Mucosa of descending colon (tissue), 3 donors: ENCODE data around the gene PTPRE. TPM values are rescaled to one million over a fixed set of nuclear protein-coding genes. Genes with fewer than 3 reads are reported as not detected.

Experiments
- ATAC-seq: fragments of 200-7000 bp; cut with Tn5 transposase; one replicate; pipeline ENCODE4 v1.9.1; 2020; ENCODE audit warnings: mild to moderate bottlenecking, moderate library complexity
- DNase-seq, 3 donors: peaks; one replicate each; pipeline ENCODE4 v3.0.0-alpha.2; 2020
- H3K36me3 ChIP-seq: fragments of 200-600 bp; one replicate; pipeline ENCODE4 v1.8.0; 2021; ENCODE audit warnings: low read depth, mild to moderate bottlenecking
- H3K4me1 ChIP-seq: fragments of 200-600 bp; one replicate; pipeline ENCODE4 v1.8.0; 2021; ENCODE audit warnings: low read depth, mild to moderate bottlenecking
- H3K4me3 ChIP-seq: fragments of 200-600 bp; one replicate; pipeline ENCODE4 v1.8.0; 2021; ENCODE audit warnings: mild to moderate bottlenecking
- H3K9me3 ChIP-seq: fragments of 200-600 bp; one replicate; pipeline ENCODE4 v1.8.0; 2021; ENCODE audit warnings: mild to moderate bottlenecking
- CTCF ChIP-seq: fragments of 200-600 bp; IDR thresholded peaks from one replicate; pipeline ENCODE4 v1.8.0; 2022; ENCODE audit warnings: antibody characterized with exemption, mild to moderate bottlenecking
- intact Hi-C, 2 donors: fragments of 100-400 bp; cut with DNase I in 1 of 2; cut with micrococcal nuclease in 1 of 2; formaldehyde crosslinking; loops; one replicate each; pipeline versions ENCODE4 v1.11.0 to v1.11.1; 2022; cut with DNase I, micrococcal nuclease
- total RNA-seq, 3 donors: library from RNA; stranded (reverse); fragmentation: NEBNext Ultra II Directional in 2 of 3; extraction: Animal tissue kit (Norgen Biotek cat#: 25700) in 2 of 3; gene quantifications; one replicate each; pipeline versions ENCODE4 v1.2.1 to v1.2.4, GENCODE V29; 2021 to 2023
- donor health status: DM: no; HTN: no; CAD: no; lungs with moderate emphysema.
- donor health status: DM: no; HTN: no; CAD: no.
- donor health status: DM: no; HTN: yes; CAD: no.

Gene PTPRE
- total RNA-seq, 3 donors from 2014 or later, result 28.8 to 33.6 (median 32.5) TPM

- H3K4me1 ChIP-seq, result no peaks in the 10 kb centered on the region
- DNase-seq (no peak), ATAC-seq (no peak)
- no peak for TF ChIP-seq CTCF
- intact Hi-C loops, result loop anchor here (5.0 to 10.0 kb wide), 3 partner anchors 106 to 141 kb away; partner anchors contain the start of gene PTPRE (in 2 of the 2)
- H3K36me3 ChIP-seq, result no peaks in the 10 kb centered on the region
- no peak overlapping the region for H3K4me3 ChIP-seq
- no peaks in the 10 kb centered on the region for H3K9me3 ChIP-seq
Observed at GRCh38 chr10:128013626-128014025, 106.7 kb downstream of the PTPRE start.

- intact Hi-C loops, result loop anchor here (5.0 to 10.0 kb wide), 3 partner anchors 107 to 142 kb away; partner anchors contain the start of gene PTPRE (in 2 of the 2)
Observed at GRCh38 chr10:128014236-128014635, 107.3 kb downstream of the PTPRE start.

GRCh38 chr10:128016423-128017060 is 109.6 kb downstream of the PTPRE start:
- no peak for ATAC-seq
- H3K4me3 ChIP-seq, result no peak overlapping the region
- no peaks in the 10 kb centered on the region for H3K36me3 ChIP-seq
- no peak for TF ChIP-seq CTCF
- intact Hi-C loops, result loop anchor here in 1 of 2 donors (10.0 kb wide), 1 partner anchor 112 kb away; the partner anchor contains the start of gene PTPRE
- no peaks in the 10 kb centered on the region for H3K9me3 ChIP-seq
- no peak for DNase-seq
- H3K4me1 ChIP-seq, result no peaks in the 10 kb centered on the region

More at GRCh38 chr10:128014236-128014635, 107.3 kb downstream of the PTPRE start:
- H3K36me3 ChIP-seq, result no peaks in the 10 kb centered on the region
- H3K4me1 ChIP-seq, result no peaks in the 10 kb centered on the region
- ATAC-seq, result no peak
- TF ChIP-seq CTCF, result no peak
- H3K9me3 ChIP-seq, result no peaks in the 10 kb centered on the region
- DNase-seq, result no peak
- no peak overlapping the region for H3K4me3 ChIP-seq

GRCh38 chr10:128017822-128018221 is 110.9 kb downstream of the PTPRE start:
- intact Hi-C loops, result loop anchor here in 1 of 2 donors (10.0 kb wide), 1 partner anchor 113 kb away; the partner anchor contains the start of gene PTPRE
- ATAC-seq, result no peak
- TF ChIP-seq CTCF, result no peak
- Histone ChIP-seq H3K4me3 (no peak overlapping the region), H3K36me3 (no peaks in the 10 kb centered on the region), H3K9me3 (no peaks in the 10 kb centered on the region), H3K4me1 (no peaks in the 10 kb centered on the region)
- DNase-seq, result no peak

GRCh38 chr10:128018236-128018635 is 111.3 kb downstream of the PTPRE start:
- H3K4me3 ChIP-seq, result no peak overlapping the region
- DNase-seq (no peak), ATAC-seq (no peak)
- no peaks in the 10 kb centered on the region for H3K36me3 ChIP-seq
- no peaks in the 10 kb centered on the region for H3K4me1 ChIP-seq
- no peaks in the 10 kb centered on the region for H3K9me3 ChIP-seq
- no peak for TF ChIP-seq CTCF
- intact Hi-C loops, result loop anchor here in 1 of 2 donors (10.0 kb wide), 1 partner anchor 113 kb away; the partner anchor contains the start of gene PTPRE
